Activated CD4-positive, CD25-positive, alpha-beta regulatory T cell treated with anti-CD3 and anti-CD28 coated beads, Interleukin-2, amount 50 U/mL, for 24 hours (primary cell): Measurements from ENCODE around the gene MIER1.
"Not testable (repeated sequence)": the region's sequence is repeated elsewhere in the genome, so short reads cannot be mapped to it uniquely, and the experiment has no call there.

ENCODE experiments used
- ATAC-seq, 2 donors: fragments of 150-1000 bp; cut with Tn5 transposase; one replicate each; pipeline ENCODE4 v1.10.0; 2021; ENCODE audit warnings: mild to moderate bottlenecking in 1 of 2, moderate library complexity in 1 of 2

The MIER1 gene

GRCh38 chr1:66940981-66941380 is 16.2 kb downstream of the MIER1 start:
- ATAC-seq = no peak

- no peak for ATAC-seq
Observed at GRCh38 chr1:66943361-66943969, 18.7 kb downstream of the MIER1 start.

DNA sequence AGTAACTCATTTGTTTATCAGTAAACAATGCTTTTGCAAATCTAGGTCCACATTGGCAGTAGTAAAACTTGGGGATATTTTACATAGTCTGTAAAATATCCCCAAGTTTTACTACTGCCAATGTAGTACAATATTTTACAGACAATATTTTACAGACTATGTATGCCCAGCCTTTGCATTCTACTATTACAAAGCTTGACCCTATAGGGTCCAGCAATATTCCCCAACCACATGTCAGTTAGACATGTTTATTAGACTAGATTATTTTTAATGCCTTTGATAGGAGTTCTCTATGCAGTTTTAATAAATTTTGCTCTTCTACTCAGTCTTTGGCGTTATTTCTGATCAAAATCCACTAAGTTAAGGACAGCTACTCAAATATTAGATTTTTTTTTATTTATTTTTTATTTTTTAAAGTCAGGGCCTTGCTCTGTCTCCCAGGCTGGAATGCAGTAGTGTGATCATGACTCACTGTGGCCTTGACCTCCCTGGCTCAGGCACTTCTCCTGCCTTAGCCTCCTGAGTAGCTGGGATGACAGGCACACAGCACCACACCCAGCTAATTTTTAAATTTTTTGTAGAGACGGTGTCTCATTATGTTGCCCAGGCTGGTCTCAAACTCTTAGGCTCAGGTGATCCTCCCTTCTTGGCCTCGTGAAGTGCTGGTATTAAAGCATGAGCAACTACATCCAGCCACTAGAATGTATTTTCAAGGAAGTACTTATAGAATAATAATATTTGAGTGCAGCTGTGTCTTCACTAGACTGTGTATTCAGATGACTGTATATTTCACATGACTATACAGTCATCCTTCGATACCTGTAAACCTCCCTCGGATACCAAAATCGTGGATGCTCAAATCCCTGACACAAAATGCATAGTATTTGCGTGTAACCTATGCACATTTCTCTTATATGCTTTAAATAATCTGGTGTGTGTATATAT is 19.8 kb downstream of the MIER1 start:
- ATAC-seq = no peak

DNA sequence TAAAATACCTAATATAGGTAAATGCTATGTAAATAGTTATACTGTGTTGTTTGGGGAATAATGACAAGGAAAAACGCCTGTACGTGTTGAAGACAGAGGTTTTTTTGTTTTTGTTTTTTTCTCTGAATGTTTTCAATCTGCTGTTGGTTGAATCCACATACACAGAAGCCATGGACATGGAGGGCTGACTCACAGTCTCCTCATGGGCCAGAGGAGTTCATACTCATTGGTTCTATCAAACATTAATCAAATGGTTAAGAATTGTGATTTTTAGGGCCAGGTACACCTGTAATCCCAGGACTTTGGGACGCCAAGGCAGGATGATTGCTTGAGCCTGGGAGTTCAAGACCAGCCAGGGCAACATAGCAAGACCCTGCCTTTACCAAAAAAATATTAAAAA is 20.5 kb downstream of the MIER1 start:
- no peak for ATAC-seq

- no peak for ATAC-seq
Observed at GRCh38 chr1:66947267-66947666, 22.5 kb downstream of the MIER1 start.

DNA sequence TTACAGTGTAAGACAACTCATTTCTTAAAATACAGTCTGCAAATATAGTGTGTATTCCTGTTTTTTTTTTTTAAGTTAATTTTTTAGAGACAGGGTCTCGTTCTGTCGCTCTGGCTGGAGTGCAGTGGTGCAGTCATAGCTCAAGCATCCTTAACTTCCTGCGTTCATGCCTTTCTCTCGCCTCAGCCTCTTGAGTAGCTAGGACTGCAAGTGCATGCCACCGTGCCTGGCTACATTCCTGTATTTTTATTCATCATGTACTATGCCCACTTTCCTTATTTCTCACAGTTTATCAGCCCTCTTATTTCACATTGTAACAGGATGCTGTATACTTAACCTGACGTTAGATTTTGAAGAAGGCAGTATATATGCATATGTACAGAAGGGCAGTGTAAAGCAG is 26.7 kb downstream of the MIER1 start:
- ATAC-seq = no peak

- peak; percentile 38 to 75 for ATAC-seq
Observed at GRCh38 chr1:66954208-66954607, 29.4 kb downstream of the MIER1 start.

DNA sequence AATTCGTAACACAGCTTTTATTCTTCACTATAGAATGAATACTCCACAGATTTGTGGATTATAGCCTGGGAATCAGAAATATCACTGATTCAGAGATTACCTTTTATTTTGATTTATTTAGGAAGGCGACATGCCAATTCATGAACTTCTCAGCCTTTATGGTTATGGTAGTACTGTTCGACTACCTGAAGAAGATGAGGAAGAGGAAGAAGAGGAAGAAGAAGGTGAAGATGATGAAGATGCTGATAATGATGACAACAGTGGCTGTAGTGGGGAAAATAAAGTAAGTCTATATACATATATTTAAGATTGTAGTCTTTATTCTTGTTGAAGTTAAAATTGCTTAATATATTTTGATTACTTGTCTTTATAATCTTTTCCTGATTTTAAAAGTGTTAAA is 33.1 kb downstream of the MIER1 start:
- no peak for ATAC-seq

GRCh38 chr1:66966188-66966873 is 41.5 kb downstream of the MIER1 start:
- not testable (repeated sequence) for ATAC-seq

GRCh38 chr1:66968574-66968973 is 43.8 kb downstream of the MIER1 start:
- ATAC-seq = no peak

DNA sequence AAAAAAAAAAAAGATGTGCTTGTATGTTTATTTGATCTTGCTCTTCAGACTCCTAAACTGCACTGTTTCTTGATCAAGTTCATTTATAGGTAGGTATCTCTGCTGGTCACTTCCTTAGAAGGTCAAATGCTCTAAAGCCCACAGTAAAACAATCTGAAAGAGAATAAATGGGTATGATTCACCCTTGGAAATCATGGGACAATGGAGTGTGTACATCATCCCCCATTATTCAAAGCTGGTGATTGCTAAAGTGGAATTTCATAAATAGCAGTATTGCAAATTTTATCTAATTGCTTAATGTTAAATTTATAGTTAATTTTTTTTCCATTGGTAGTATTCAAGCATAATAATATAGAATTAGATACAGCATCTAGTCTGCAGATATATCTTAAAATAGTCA is 53.4 kb downstream of the MIER1 start:
- ATAC-seq = no peak

- ATAC-seq = not testable (repeated sequence)
Observed at GRCh38 chr1:66979621-66980020, 54.8 kb downstream of the MIER1 start.

DNA sequence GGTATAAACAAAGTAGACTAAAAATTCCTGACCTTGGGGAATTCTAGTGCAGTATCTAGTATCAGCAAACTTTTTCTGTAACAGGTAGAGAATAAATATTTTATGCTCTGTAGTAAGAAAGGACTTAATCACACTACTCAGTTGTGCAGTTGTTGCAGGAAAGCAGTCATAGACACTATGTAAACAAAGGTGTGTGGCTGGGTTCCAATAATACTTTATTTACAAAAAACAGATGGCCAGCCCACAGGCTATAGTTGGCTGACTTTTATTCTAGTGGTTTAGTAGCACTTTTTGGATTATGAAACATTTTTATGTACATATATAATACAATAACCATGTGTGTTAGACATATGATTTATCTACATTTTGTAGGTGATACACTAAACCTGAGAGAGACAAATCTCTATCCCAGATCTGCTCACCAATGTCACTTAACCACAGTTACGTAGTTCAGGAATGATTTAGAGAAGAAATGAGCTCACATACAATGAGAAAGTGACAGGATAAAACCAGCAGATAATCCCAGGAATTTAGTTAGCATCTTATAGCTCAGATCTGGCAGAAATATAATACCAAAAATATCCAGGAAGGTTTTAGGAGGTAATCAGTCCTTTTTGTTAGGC is 56.1 kb downstream of the MIER1 start:
- no peak for ATAC-seq

DNA sequence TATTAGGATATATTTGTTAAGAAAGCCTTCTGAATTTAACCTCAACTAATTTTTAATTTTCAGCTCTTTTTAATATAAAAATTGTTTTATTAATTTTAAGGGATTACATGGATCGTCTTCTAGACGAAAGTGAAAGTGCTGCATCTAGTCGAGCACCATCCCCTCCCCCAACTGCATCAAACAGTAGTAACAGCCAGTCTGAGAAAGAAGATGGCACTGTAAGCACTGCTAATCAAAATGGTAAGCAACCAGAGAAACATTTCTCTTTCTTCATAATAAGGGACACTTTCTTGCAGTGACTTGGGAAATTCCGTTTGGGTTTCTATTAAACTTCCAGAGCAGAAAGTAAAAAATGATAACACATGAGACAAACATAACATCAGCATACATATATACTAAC is 56.9 kb downstream of the MIER1 start:
- peak; percentile 59 to 70 for ATAC-seq

DNA sequence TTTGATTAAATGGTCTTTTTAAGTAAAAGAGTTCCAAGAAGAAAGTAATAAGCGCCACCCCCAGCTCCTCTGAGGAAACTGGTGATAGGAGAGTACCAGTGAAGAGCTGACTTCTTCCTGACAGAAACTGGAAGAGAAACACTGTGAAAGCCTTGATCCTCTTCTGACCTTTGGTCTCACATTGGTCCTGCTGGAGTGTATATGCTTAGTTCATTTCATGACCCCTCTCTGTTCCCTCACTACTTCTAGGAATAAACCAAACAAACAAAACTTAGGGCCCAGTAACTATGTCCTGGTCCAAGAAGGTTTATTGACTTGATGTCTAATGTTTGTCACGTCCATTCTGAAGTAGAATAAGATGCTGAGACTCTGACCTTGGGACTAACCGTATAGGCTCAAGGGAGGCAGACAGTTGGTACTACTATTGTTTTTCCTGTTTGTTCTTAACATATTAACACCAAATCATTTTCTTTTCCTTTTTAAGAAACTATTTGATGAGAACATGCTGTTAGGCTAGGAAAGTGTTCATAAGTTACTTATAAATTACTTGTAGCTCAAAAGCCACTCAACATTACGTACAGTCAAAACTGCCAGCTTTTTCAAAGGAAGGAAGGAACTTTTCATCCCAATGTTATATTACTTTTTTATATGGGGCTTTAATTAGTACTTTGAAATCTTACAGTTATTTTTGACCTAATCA is 57.9 kb downstream of the MIER1 start:
- ATAC-seq = no peak

DNA sequence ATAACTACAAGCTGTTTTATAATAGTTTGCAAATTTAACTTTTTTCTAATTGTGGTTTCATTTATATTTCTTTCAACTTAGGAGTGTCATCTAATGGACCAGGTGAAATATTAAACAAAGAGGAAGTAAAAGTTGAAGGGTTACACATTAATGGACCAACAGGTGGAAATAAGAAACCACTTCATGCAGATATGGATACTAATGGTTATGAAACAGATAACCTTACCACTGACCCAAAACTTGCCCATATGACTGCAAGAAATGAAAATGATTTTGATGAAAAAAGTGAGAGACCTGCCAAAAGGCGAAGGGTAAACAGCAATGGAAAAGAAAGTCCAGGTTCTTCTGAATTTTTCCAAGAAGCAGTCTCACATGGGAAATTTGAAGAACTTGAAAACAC is 59.7 kb downstream of the MIER1 start:
- ATAC-seq = peak in 1 of 2 donors; percentile 29

DNA sequence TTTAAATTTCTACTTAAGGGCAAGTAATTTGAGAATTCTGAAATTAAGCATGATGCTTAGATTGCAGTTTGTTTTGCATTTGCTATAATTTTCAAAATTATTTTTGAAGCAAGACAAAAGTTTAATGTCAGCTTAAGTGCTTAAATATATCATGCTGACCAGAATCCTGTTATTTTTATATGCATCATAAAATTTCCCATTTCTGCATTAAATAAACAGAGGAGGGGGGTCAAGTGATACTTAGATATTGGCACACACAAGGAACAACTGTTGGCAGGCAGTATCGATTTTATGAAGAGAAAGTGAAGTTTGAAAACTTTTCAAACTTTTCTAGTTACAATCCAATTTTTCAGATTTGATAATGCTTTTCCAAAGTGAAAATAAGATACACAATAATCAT is 61.0 kb downstream of the MIER1 start:
- ATAC-seq = no peak

GRCh38 chr1:66993076-66993475 is 68.3 kb downstream of the MIER1 start:
- ATAC-seq = no peak

GRCh38 chr1:66996018-66996682 is 71.4 kb downstream of the MIER1 start:
- peak; percentile 44 to 55 for ATAC-seq

- ATAC-seq = no peak
Observed at GRCh38 chr1:66998972-66999371, 74.2 kb downstream of the MIER1 start.

GRCh38 chr1:66999640-67000400 is 75.0 kb downstream of the MIER1 start:
- ATAC-seq = no peak
